AG04450 (cell line): ENCODE measurements around the gene CAP1. TPM values are rescaled to one million over a fixed set of nuclear protein-coding genes. Genes with fewer than 3 reads are reported as not detected.

Experiments used
- CTCF ChIA-PET: fragments of 300-600, 350-600 bp; formaldehyde crosslinking; extraction: SDS; loops from one replicate; lab custom pipeline; 2022; ENCODE audit warnings: antibody characterized with exemption, inconsistent platforms; lab: Charles Lee
- POLR2A ChIA-PET: fragments of 350-600 bp; formaldehyde crosslinking; extraction: SDS; loops from one replicate; lab custom pipeline; 2021; ENCODE audit warnings: antibody characterized with exemption, inconsistent platforms; lab: Yijun Ruan, JAX
- DNase-seq: peaks from one replicate; pipeline ENCODE4 v3.0.0-alpha.2; 2011; ENCODE audit warnings: low read depth, low spot score
- H3K27ac ChIP-seq: one replicate; pipeline ENCODE4 v1.5.1; 2012; ENCODE audit warnings: low read depth, low read length, control low read depth
- H3K27me3 ChIP-seq: one replicate; pipeline ENCODE4 v1.6.0; 2012; ENCODE audit warnings: low read length; ENCODE audit not compliant: control insufficient read depth, insufficient read depth
- H3K4me3 ChIP-seq: 2 replicates; pipeline ENCODE4 v1.5.1; 2011; ENCODE audit warnings: mild to moderate bottlenecking, low read depth, low read length, control low read depth
- H3K9me3 ChIP-seq: 2 replicates; pipeline ENCODE4 v1.5.1; 2012; ENCODE audit warnings: low read length; ENCODE audit not compliant: control insufficient read depth, insufficient read depth
- polyA plus RNA-seq: library from polyadenylated mRNA; depleted of rRNA; stranded (reverse); fragments of >200 nt; gene quantifications from 2 replicates; pipeline ENCODE4 v1.2.3, GENCODE V29; 2011
- TF ChIP-seq, protein P1 (sequence below): IDR thresholded peaks from 2 replicates; pipeline ENCODE4 v1.5.1; 2011; ENCODE audit warnings: low read depth, low read length, control low read depth, inconsistent platforms

Gene CAP1
- polyA plus RNA-seq, 1 experiment: 661 TPM

DNA sequence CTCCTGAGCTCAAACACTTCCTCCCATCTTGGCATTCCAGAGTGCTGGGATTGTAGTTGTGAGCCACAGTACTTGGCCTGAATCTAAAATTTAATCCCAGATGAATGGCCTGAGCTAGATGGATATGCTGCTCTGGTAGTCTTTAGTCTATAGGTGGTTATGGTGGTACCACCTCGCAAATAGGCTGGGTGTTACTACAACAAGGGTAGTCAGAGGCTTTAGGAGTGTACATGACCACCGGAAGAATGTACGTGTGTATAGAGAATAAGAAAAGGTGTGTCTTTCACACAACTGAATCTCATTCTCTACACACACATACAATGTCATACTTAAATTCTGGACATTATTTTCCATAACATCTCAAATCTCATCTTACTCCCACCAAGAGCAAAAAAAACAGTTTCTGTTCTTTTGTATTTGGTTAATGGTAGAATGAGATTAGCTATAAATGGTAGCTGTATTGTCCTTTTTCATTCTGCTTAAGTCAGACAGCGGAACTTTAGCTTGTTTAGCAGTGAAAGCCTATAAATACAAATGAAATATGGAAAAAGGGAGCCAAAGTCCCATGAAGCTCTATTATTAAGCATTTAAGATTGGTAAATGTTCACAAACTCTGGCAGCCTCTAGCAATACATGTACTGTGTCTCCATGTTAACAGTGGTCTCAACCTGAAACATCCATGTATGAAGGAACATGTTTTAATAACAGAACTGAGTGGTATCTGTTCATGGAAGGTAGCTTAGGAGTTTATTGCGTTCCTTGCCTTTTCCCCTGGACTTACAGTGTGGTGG, 16.2 kb downstream of the CAP1 start:
- POLR2A ChIA-PET: interaction anchor here (0.5 kb wide), 2 partner anchors 201 to 242 kb away, joined by 4 to 6 read pairs; no protein-coding TSS in a partner anchor
- Histone ChIP-seq H3K9me3 (no peaks in the 10 kb centered on the region), H3K27ac (no peak overlapping the region), H3K27me3 (no peaks in the 10 kb centered on the region), H3K4me3 (no peak overlapping the region)
- no peak for DNase-seq
- CTCF ChIA-PET: interaction anchor here (0.9 to 2.3 kb wide), 3 partner anchors 21 to 282 kb away, joined by 3 to 11 read pairs (median 7); no protein-coding TSS in a partner anchor
- TF ChIP-seq, protein P1, sequence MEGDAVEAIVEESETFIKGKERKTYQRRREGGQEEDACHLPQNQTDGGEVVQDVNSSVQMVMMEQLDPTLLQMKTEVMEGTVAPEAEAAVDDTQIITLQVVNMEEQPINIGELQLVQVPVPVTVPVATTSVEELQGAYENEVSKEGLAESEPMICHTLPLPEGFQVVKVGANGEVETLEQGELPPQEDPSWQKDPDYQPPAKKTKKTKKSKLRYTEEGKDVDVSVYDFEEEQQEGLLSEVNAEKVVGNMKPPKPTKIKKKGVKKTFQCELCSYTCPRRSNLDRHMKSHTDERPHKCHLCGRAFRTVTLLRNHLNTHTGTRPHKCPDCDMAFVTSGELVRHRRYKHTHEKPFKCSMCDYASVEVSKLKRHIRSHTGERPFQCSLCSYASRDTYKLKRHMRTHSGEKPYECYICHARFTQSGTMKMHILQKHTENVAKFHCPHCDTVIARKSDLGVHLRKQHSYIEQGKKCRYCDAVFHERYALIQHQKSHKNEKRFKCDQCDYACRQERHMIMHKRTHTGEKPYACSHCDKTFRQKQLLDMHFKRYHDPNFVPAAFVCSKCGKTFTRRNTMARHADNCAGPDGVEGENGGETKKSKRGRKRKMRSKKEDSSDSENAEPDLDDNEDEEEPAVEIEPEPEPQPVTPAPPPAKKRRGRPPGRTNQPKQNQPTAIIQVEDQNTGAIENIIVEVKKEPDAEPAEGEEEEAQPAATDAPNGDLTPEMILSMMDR: no peak

GRCh38 chr1:40057310-40058030, 16.9 kb downstream of the CAP1 start:
- H3K4me3 ChIP-seq: no peak overlapping the region
- TF ChIP-seq, protein P1: no peak
- no peaks in the 10 kb centered on the region for H3K27me3 ChIP-seq
- DNase-seq: no peak
- no peak overlapping the region for H3K27ac ChIP-seq
- no peaks in the 10 kb centered on the region for H3K9me3 ChIP-seq
- CTCF ChIA-PET: interaction anchor here (0.9 to 2.3 kb wide), 3 partner anchors 20 to 281 kb away, joined by 3 to 11 read pairs (median 7); no protein-coding TSS in a partner anchor
- POLR2A ChIA-PET: interaction anchor here (0.5 kb wide), 1 partner anchor 200 kb away, joined by 6 read pairs; no protein-coding TSS in a partner anchor

DNA sequence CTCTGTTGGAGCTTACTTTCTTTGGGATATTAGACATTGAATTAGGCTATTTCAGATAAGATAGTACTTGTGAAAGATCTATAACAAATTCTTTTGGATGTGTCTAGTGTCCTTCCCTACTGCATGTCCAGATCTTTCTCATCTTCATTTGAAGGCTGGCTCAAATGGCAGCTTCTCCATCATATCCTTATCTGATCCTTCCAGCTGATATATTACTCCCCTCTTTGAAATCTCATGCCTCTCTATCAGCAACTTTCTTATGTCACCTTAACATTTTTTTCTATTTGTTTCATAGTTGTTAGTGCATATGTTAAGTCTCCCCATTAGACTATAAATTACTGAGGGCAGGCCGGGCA, 17.5 kb downstream of the CAP1 start:
- Histone ChIP-seq H3K9me3 (no peaks in the 10 kb centered on the region), H3K27me3 (no peaks in the 10 kb centered on the region), H3K4me3 (no peak overlapping the region), H3K27ac (no peak overlapping the region)
- ChIA-PET POLR2A (no interaction called here), CTCF (interaction anchor here (0.6 to 2.3 kb wide), 4 partner anchors 20 to 1587 kb away, joined by 3 to 11 read pairs (median 5); no protein-coding TSS in a partner anchor)
- DNase-seq: no peak
- TF ChIP-seq, protein P1: no peak

DNA sequence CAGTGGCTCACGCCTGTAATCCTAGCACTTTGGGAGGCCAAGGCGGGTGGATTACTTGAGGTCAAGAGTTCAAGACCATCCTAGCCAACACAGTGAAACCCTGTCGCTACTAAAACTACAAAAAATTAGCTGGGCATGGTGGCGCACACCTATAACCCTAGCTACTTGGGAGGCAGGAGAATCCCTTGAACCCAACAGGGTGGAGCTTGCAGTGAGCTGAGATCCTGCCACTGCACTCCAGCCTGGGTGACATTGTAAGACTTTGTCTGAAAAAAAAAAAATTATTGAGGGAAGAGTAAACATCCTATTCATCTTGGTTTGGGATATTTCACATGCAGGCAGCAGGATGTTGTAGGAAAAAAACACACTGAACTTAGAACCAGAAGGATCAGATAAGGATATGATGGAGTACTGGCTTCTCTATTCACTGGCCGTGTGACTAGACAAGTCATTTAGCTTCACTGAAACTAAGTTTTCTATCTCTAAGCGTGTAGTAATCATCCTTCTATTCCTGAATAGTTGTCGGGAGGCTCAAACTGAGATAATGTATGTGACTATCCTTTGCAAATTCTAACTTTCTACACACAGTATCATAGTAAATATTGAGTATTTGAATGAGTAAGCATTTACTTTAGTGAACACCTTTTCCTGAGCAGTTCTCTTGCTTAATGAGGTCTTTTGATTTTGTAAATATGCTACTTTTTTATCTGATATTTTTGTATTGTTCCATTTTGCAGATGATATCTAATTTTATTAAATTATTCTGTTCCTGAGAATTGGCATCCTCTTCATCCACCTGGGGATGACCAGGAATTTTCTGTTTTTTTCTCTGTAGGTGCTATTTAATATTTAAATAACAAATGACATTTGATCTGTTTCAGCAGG, 18.2 kb downstream of the CAP1 start:
- H3K4me3 ChIP-seq: no peak overlapping the region
- no peak overlapping the region for H3K27ac ChIP-seq
- no peaks in the 10 kb centered on the region for H3K9me3 ChIP-seq
- DNase-seq: no peak
- CTCF ChIA-PET: interaction anchor here (0.6 to 2.3 kb wide), 4 partner anchors 27 to 1586 kb away, joined by 3 to 11 read pairs (median 6); no protein-coding TSS in a partner anchor
- POLR2A ChIA-PET: no interaction called here
- no peaks in the 10 kb centered on the region for H3K27me3 ChIP-seq
- TF ChIP-seq, protein P1: no peak
